Smooth muscle cell (in vitro differentiated cells): Measurements from ENCODE around the gene OGFR. TPM values are rescaled to one million over a fixed set of nuclear protein-coding genes. Genes with fewer than 3 reads are reported as not detected.

Experiments
- DNase-seq: peaks from one replicate; lab custom pipeline; 2025; ENCODE audit not compliant: unreplicated experiment; lab: John Stamatoyannopoulos, UW
- H2AFZ ChIP-seq: fragments of 200-600 bp; sonication (generic); 2 replicates; pipeline ENCODE4 v1.6.0; 2016; ENCODE audit warnings: antibody characterized with exemption, low read depth, mild to moderate bottlenecking
- H3F3A ChIP-seq: fragments of 200-600 bp; sonication (generic); 2 replicates; pipeline ENCODE4 v1.6.0; 2017; ENCODE audit warnings: antibody characterized with exemption, low read depth
- H3K27ac ChIP-seq: fragments of 200-600 bp; sonication (generic); 2 replicates; pipeline ENCODE4 v1.5.1; 2016; ENCODE audit warnings: low read depth, mild to moderate bottlenecking
- H3K27me3 ChIP-seq: fragments of 200-600 bp; sonication (generic); 2 replicates; pipeline ENCODE4 v1.6.1; 2016; ENCODE audit warnings: low read depth, mild to moderate bottlenecking
- H3K36me3 ChIP-seq: fragments of 200-600 bp; sonication (generic); 2 replicates; pipeline ENCODE4 v1.5.1; 2016; ENCODE audit warnings: low read depth
- H3K4me1 ChIP-seq: fragments of 200-600 bp; sonication (generic); 2 replicates; pipeline ENCODE4 v1.5.1; 2016; ENCODE audit warnings: low read depth
- H3K4me2 ChIP-seq: fragments of 200-600 bp; sonication (generic); 2 replicates; pipeline ENCODE4 v1.6.0; 2016; ENCODE audit warnings: mild to moderate bottlenecking
- H3K4me3 ChIP-seq: fragments of 200-600 bp; sonication (generic); 2 replicates; pipeline ENCODE4 v1.5.1; 2016; ENCODE audit warnings: mild to moderate bottlenecking
- H3K79me2 ChIP-seq: fragments of 200-600 bp; sonication (generic); 2 replicates; pipeline ENCODE4 v1.6.0; 2016; ENCODE audit warnings: low read depth, mild to moderate bottlenecking
- H3K9ac ChIP-seq: fragments of 200-600 bp; sonication (generic); 2 replicates; pipeline ENCODE4 v1.6.0; 2016; ENCODE audit warnings: low read depth
- H3K9me3 ChIP-seq: fragments of 200-600 bp; sonication (generic); replicated peaks from 2 replicates; pipeline ENCODE4 v1.5.1; 2016; ENCODE audit warnings: low read depth
- H4K20me1 ChIP-seq: fragments of 200-600 bp; sonication (generic); 2 replicates; pipeline ENCODE4 v1.6.0; 2016; ENCODE audit warnings: low read depth
- CTCF ChIP-seq: fragments of 200-600 bp; sonication (generic); IDR thresholded peaks from 2 replicates; pipeline ENCODE4 v1.5.1; 2017; ENCODE audit warnings: borderline replicate concordance, mild to moderate bottlenecking, antibody characterized with exemption; ENCODE audit not compliant: insufficient read depth, poor library complexity, severe bottlenecking
- WGBS: methylation state at CpG from one replicate; pipeline ENCODE4 v1.1.7; 2016; ENCODE audit warnings: low lambda C conversion rate; 5-methylcytosine and 5-hydroxymethylcytosine counted together
- polyA plus RNA-seq: library from polyadenylated mRNA; unstranded; fragments of >200 nt; fragmentation: Nextera tagmentation; extraction: Ambion mirVana; gene quantifications from 2 replicates; pipeline ENCODE4 v1.2.1, GENCODE V29; 2016
- total RNA-seq: library from RNA; depleted of rRNA; stranded (reverse); fragments of >200 nt; gene quantifications from 2 replicates; pipeline ENCODE4 v1.2.3, GENCODE V29; 2014

The OGFR gene
- total and polyA plus RNA-seq, 2 experiments from 2014 or later = 24.4 to 53.2 TPM

GRCh38 chr20:62825333-62825985 lies 20.8 kb downstream of the OGFR start:
- Histone ChIP-seq H2AFZ (no peak overlapping the region), H3K27me3 (no peaks in the 10 kb centered on the region), H3K4me1 (peaks cover 4% of the 10 kb centered on the region), H3F3A (no peaks in the 10 kb centered on the region), H3K9me3 (no peaks in the 10 kb centered on the region), H3K4me3 (no peak overlapping the region), H3K9ac (no peak overlapping the region), H3K4me2 (no peak overlapping the region), H4K20me1 (no peaks in the 10 kb centered on the region), H3K79me2 (no peaks in the 10 kb centered on the region), H3K36me3 (no peaks in the 10 kb centered on the region), H3K27ac (no peak overlapping the region)
- no peak for TF ChIP-seq CTCF
- 95% methylated on average over 22 of the region's 22 CpGs for WGBS
- no peak for DNase-seq

GRCh38 chr20:62825986-62826645 lies 21.5 kb downstream of the OGFR start:
- 97% methylated on average over 26 of the region's 27 CpGs for WGBS

GRCh38 chr20:62826646-62827310 lies 22.1 kb downstream of the OGFR start:
- H4K20me1 ChIP-seq = no peaks in the 10 kb centered on the region
- no peak for DNase-seq
- H3K36me3 ChIP-seq = no peaks in the 10 kb centered on the region
- H3K4me3 ChIP-seq = no peak overlapping the region
- no peaks in the 10 kb centered on the region for H3K27me3 ChIP-seq
- H3K79me2 ChIP-seq = no peaks in the 10 kb centered on the region
- no peaks in the 10 kb centered on the region for H3F3A ChIP-seq
- TF ChIP-seq CTCF = no peak
- H2AFZ ChIP-seq = no peak overlapping the region
- no peaks in the 10 kb centered on the region for H3K9me3 ChIP-seq
- H3K27ac ChIP-seq = no peak overlapping the region
- WGBS = 95% methylated on average over 20 of the region's 24 CpGs
- H3K9ac ChIP-seq = no peak overlapping the region
- no peak overlapping the region for H3K4me2 ChIP-seq
- H3K4me1 ChIP-seq = peaks cover 4% of the 10 kb centered on the region

More at GRCh38 chr20:62825986-62826645, 21.5 kb downstream of the OGFR start:
- Histone ChIP-seq H4K20me1 (no peaks in the 10 kb centered on the region), H3K4me2 (no peak overlapping the region), H3F3A (no peaks in the 10 kb centered on the region), H3K36me3 (no peaks in the 10 kb centered on the region), H3K4me1 (peaks cover 4% of the 10 kb centered on the region), H3K4me3 (no peak overlapping the region), H3K9me3 (no peaks in the 10 kb centered on the region), H3K9ac (no peak overlapping the region), H2AFZ (no peak overlapping the region), H3K27ac (no peak overlapping the region), H3K27me3 (no peaks in the 10 kb centered on the region), H3K79me2 (no peaks in the 10 kb centered on the region)
- TF ChIP-seq CTCF = no peak
- DNase-seq = no peak
